ENCODE measurements around the gene ETNK2.
"Not testable (repeated sequence)": the region's sequence is repeated elsewhere in the genome, so short reads cannot be mapped to it uniquely, and the experiment has no call there.

The ETNK2 gene

DNA sequence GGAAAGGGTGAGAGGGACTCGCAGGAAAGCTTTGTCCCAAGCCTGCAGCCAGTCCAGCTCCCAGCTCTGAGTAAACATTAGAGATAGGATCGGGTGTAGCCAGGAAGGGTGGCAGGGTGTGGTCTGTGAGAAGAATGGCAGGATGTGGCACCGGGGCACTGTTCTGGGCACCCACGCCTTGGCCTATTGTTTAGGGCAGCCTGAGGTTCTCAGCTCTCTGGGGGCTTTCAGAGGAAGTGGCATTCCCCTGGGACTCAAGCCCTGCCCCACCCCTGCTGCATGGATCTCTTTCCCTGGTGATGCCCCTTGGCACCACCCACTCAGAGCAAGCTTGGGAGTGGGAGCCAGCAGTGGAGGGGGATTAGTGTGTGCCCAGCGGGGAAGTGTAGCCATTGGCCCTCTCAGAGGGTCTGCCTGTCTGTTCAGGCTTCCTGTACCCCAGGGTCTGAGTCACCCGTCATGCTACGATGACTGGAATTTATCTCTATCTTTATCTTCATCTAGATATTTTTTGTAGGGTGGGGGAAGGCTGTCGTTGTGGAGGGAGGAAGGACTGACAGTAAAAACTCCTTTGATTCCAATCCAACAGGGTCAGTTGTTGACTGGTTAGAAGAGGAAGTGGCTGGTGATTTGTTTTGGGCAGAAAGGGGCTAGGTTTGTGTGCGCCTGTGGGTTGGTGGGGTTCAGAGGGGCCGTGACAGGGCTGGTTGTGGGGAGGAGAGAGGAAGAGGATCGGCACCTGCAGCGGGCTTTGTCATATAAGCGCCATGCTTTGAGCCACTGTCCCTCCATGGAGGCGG, 47.3 kb downstream of the ETNK2 start:
- H3K27ac ChIP-seq = peak overlapping the region; percentile 73
- TF ChIP-seq, protein P1, sequence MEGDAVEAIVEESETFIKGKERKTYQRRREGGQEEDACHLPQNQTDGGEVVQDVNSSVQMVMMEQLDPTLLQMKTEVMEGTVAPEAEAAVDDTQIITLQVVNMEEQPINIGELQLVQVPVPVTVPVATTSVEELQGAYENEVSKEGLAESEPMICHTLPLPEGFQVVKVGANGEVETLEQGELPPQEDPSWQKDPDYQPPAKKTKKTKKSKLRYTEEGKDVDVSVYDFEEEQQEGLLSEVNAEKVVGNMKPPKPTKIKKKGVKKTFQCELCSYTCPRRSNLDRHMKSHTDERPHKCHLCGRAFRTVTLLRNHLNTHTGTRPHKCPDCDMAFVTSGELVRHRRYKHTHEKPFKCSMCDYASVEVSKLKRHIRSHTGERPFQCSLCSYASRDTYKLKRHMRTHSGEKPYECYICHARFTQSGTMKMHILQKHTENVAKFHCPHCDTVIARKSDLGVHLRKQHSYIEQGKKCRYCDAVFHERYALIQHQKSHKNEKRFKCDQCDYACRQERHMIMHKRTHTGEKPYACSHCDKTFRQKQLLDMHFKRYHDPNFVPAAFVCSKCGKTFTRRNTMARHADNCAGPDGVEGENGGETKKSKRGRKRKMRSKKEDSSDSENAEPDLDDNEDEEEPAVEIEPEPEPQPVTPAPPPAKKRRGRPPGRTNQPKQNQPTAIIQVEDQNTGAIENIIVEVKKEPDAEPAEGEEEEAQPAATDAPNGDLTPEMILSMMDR (IDR thresholded peaks at IDR 0.05; ENCODE audit: low read depth, low read length, missing control alignments) = no peak
- no peak overlapping the region for H3K4me3 ChIP-seq (ENCODE audit: low read depth, low read length)
- H3K27me3 ChIP-seq (replicated peaks) = no peaks in the 10 kb centered on the region
- in situ Hi-C loops (cut with HindIII; ENCODE audit: low pct_ligation_motif_present, low sequenced_read_pairs) = no loop called here
- no peaks in the 10 kb centered on the region for H3K36me3 ChIP-seq (replicated peaks)
- DNase-seq = peak; percentile 77

DNA sequence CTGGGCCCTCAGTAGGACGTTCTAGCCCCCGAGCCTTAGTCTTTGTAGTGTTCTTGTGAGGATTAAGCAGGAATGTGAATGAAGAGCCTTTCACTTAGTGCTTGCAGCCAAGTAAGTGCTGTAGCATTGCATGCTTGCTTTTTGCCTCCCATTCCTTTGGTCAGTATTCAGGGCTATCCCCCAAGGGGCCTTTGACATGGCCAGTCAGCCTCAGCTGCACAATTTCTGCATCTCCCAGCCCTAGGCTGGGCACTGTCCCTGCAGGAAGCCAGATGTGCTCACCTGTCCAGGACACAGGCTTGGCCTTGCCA, 48.5 kb downstream of the ETNK2 start:
- no peak overlapping the region for H3K4me3 ChIP-seq (ENCODE audit: low read depth, low read length)
- no peaks in the 10 kb centered on the region for H3K36me3 ChIP-seq (replicated peaks)
- TF ChIP-seq, protein P1 (IDR thresholded peaks at IDR 0.05; ENCODE audit: low read depth, low read length, missing control alignments) = no peak
- DNase-seq = no peak
- H3K27ac ChIP-seq = no peak overlapping the region
- no peaks in the 10 kb centered on the region for H3K27me3 ChIP-seq (replicated peaks)
- in situ Hi-C loops (cut with HindIII; ENCODE audit: low pct_ligation_motif_present, low sequenced_read_pairs) = no loop called here

DNA sequence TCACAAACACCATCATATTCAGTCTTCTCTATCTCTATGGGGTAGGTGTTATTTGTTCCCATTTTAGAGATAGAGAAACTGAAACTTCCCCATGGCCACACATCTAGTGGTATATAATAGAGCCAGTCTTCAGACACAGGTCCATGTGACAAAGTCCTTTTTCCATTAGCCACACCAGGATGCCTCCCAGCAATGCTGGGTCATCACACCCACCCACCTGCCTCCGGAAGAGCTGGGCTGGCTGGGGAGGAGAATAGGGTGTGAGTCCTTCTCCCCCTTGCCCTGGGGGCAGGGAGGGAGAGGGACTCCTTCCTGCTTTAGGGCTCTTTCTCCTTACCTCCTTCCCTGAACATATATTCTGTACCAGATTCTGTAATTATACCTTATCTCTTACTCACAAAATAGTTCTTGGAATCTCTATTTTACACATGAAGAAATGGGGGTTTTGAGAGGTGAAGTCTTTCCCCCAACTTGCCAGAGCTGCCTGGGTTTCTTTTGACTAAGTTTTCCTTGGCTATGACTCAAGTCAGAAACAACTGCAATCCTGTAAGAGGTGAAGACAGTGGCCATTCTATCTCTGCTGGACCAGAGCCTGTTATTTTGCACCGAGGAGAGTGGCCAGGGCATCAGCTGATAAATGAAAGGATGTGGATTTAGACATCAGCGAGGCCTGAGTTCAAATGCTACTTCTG, 49.0 kb downstream of the ETNK2 start:
- in situ Hi-C loops (cut with HindIII; ENCODE audit: low pct_ligation_motif_present, low sequenced_read_pairs) = no loop called here
- TF ChIP-seq, protein P1 (IDR thresholded peaks at IDR 0.05; ENCODE audit: low read depth, low read length, missing control alignments) = no peak
- peak; percentile 25 for DNase-seq
- no peak overlapping the region for H3K4me3 ChIP-seq (ENCODE audit: low read depth, low read length)
- no peaks in the 10 kb centered on the region for H3K36me3 ChIP-seq (replicated peaks)
- H3K27ac ChIP-seq = no peak overlapping the region
- no peaks in the 10 kb centered on the region for H3K27me3 ChIP-seq (replicated peaks)

DNA sequence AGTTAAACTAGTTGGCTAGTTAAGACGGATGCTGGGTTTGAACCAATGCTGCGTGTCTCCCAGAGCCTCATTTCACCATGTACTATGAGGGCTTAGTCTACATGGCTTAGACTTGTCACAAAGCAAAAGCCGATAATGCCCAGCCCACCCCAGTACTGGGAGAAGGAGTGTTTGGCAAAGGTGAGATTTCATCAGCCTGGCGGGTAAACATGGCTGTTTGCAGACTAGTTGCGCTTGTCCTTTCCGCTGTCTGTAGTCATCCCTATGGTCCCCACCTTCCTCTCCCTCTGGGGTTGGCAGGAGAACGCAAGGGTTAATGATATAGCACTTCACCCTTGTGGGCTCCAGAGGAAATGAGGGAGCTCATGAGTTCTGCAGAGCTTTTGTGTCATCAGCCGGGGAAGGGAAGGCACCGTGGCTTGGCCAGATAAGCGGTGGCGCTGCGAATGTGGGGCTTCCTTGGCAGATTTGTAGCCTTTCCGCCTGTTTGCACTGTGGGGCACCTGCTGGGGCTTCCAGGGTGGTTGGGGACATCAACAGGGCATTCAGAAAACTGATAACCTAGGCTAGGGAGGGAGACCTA, 49.7 kb downstream of the ETNK2 start:
- H3K27me3 ChIP-seq (replicated peaks) = no peaks in the 10 kb centered on the region
- no peak overlapping the region for H3K4me3 ChIP-seq (ENCODE audit: low read depth, low read length)
- TF ChIP-seq, protein P1 (IDR thresholded peaks at IDR 0.05; ENCODE audit: low read depth, low read length, missing control alignments) = no peak
- H3K27ac ChIP-seq = no peak overlapping the region
- no peaks in the 10 kb centered on the region for H3K36me3 ChIP-seq (replicated peaks)
- in situ Hi-C loops (cut with HindIII; ENCODE audit: low pct_ligation_motif_present, low sequenced_read_pairs) = no loop called here
- DNase-seq = no peak

DNA sequence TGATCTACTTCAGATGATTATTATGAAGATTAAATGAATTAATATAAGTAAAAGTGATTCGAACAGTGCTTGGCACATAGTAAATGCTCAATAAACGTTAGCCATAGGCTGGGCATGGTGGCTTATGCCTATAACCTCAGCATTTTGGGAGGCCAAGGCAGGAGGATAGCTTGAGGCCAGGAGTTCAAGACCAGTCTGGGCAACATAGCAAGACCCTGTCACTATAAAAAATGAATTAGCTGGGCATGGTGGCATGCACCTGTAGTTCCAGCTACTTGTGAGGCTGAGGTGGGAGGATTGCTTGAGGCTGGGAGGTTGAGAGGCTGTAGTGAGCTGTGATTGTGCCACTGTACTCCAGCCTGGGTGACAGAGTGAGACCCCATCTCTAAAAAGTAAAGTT, 52.1 kb downstream of the ETNK2 start:
- DNase-seq; H3K4me3 ChIP-seq (ENCODE audit: low read depth, low read length); H3K27me3 ChIP-seq (replicated peaks); H3K27ac ChIP-seq; in situ Hi-C loops (cut with HindIII; ENCODE audit: low pct_ligation_motif_present, low sequenced_read_pairs); H3K36me3 ChIP-seq (replicated peaks): not testable (repeated sequence)

DNA sequence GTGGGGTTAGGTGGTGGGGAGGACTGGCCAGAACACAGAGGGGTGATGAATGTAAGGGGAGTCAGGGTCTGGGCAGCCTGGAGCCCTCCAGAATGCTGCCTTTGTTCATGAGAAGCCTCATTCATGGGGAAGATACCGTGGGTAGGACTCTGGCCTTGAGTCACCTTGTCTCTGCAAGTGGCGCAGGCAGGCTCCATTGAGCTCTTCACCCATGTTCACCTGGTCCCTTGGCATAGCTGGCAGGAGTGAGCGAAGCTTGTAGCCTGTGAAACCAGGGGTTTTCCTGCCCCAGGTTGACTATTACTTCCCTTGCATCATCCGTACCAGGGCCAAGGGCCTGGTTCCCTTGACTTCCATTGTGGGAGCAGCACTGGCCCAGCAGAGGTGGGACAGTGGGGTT, 53.2 kb downstream of the ETNK2 start:
- DNase-seq = no peak
- no peaks in the 10 kb centered on the region for H3K27me3 ChIP-seq (replicated peaks)
- H3K36me3 ChIP-seq (replicated peaks) = no peaks in the 10 kb centered on the region
- no peak overlapping the region for H3K4me3 ChIP-seq (ENCODE audit: low read depth, low read length)
- in situ Hi-C loops (cut with HindIII; ENCODE audit: low pct_ligation_motif_present, low sequenced_read_pairs) = no loop called here
- H3K27ac ChIP-seq = no peak overlapping the region
- TF ChIP-seq, protein P1 (IDR thresholded peaks at IDR 0.05; ENCODE audit: low read depth, low read length, missing control alignments) = no peak
